ENCODE data around the gene RETREG2. TPM values are rescaled to one million over a fixed set of nuclear protein-coding genes. Genes with fewer than 3 reads are reported as not detected.

Gene RETREG2
- total and polyA plus RNA-seq, 2 of the 8 experiments (the other 6 are each of a cell fraction or from before 2014, with no cell fraction given): 51.3 to 67.4 TPM

GRCh38 chr2:219175486-219175885 lies 2.6 kb upstream of the RETREG2 start (continued):
- TF ChIP-seq EGR1 (IDR thresholded peaks at IDR 0.05; ENCODE audit: borderline replicate concordance, low read depth, low read length): no peak
- no peak for TF ChIP-seq SAP30 (IDR thresholded peaks at IDR 0.05; ENCODE audit: insufficient read depth, insufficient replicate concordance, low read length)

Data from H1 (cell line).